Head of caudate nucleus (tissue), 42 donors: ENCODE data around the gene FXYD1.
A peak's percentile ranks its signal among the peaks of the same experiment; 100 is the strongest.

Experiments used
- DNase-seq, 42 donors: peaks; one replicate each; pipeline versions ENCODE4 v3.0.0 to v3.0.0-alpha.2; 2020 to 2021; ENCODE audit warnings: mixed read lengths in 7 of 42
- intact Hi-C: fragments of 100-400 bp; cut with DNase I; formaldehyde crosslinking; loops from one replicate; pipeline ENCODE4 v1.15.0; 2022

Gene FXYD1

DNA sequence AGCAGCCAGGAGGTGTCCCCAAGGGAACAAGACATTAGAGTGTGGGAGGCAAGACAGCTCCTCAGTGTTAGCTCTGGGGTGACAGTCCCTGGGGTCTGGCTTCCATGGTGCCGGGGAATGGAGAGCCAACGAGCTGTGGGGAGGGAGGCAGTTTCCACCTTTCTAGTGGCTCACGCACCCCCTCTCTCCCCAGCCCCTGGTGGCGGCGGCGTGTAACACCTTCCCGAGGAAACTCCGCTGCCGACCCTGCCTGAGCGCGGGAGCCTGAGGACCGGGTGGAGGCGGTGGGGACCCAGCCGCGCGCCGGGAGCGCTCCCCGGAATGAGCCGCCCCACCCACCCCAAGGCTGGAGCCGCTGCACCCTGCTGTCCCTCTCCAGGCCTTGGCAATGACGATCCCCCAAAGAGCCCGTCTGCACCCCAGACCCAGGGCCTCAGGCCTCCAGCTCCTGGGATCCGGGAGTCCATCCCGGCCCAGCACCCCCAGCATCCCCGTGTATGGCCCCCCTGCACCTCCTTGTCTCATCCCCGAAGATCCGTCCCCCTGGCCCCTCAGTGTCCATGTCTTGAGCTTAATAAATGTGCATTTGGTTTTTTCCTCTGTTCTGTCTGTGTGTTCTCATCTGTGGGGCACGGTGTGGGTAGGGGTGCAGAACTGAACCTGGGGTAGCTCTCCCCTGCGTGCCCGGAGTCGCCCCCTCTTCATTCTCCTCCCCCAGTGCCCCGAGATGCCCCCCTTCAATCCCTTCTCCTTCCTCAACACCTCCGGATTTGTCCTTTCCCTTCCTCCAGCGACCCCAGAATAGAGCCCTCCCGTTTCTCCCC is 15.3 kb downstream of the FXYD1 start:
- no peak for DNase-seq
- intact Hi-C loops: no loop called here

DNA sequence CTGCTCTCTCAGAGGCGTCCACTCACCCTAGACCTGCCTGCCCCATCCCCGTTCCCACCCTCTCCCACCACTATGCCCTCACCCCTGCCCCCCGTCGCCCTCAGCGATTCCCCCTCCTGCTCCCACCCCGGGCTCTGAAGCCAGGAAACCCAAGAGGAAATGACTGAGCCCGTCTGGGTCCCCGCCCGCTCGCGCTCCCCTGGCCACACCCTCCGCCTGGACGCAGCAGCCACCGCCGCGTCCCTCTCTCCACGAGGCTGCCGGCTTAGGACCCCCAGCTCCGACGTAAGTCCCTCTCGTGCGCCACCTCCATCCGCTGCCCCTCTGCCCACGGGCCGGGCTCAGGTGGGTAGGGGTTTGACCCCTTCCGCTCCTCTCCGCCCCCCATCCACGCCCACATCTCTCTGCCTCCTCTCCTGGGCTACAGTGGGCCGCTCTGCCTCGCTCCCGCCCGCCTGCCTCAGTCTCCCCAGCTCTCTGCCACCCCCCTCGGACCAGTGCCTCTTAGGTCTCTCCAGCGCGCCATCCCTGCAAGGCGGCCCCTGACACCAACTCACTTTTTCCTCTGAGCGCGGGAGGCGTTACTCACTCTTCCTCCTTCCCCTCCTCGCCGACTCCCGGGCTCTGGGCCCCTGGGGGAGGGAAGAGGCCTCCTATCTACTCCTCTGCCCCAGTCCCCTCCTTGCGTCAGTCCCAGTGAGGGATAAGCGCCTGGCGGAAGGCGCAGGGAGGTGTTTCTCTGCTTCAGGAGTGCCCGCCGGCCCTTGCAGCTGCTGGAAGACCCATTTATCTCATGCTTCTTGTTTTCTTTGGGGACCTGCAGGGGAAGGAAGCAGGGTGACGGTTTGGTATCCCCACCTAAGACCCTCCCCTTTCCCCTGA is 16.1 kb downstream of the FXYD1 start, which contains the start of gene FXYD5:
Gene FXYD5, plus strand, starts transcription at position 211 of the 882 bp plus-strand sequence. CDS start 816 bp downstream, outside the sequence.
- DNase-seq: peak in 8 of 42 donors; percentile 11 to 63 (median 26)
- intact Hi-C loops: no loop called here

DNA sequence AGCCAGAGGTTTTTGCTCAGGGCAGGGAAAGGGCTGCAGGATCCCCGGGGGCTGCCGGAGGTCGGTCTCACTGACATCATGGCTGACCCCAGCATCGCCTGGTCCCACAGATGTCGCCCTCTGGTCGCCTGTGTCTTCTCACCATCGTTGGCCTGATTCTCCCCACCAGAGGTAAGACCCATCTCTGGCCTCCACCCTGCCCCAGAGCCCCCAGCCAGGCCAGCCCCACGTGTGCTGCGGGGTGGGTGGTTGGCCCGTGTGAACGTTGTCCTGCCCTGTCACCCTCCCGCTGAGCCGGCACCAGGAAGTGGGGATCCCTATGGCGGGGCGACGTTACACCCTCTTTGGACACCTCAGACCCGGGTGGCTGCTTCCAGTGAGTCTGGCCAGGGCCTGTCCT is 16.8 kb downstream of the FXYD1 start:
- intact Hi-C loops: no loop called here
- DNase-seq: no peak

DNA sequence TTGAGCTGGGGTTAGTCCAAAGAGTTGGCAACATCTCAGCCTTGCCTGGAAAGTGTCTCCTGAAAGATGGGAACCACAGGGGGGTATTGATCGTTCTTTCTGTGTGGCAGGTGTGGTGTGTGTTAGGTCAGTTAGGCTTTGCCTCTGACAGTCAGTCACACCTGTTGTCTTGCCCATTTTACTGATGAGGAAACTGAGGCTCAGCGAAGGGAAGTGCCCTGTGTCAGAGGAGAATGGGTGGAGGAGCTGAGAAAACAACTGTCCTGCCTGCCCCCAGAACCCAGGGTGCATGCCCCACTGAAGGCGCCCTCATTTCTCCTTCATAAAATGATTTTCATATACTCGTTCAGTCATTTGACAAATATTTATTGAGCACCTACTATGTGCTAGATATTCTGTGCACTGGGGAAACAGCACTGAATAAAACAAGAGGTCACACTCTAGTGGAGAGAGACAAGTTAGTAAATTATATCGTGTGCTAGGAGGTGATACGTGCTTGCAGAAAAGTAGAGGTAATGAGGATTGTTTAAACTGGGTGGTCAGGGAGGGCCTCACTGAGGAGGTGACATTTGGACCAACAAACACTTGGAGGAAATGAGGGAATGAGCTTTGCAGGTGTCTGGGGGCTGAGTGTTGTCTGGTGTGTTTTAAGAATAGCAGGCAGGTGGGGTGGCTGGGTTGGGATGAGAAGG is 17.5 kb downstream of the FXYD1 start:
- DNase-seq: no peak
- intact Hi-C loops: no loop called here

DNA sequence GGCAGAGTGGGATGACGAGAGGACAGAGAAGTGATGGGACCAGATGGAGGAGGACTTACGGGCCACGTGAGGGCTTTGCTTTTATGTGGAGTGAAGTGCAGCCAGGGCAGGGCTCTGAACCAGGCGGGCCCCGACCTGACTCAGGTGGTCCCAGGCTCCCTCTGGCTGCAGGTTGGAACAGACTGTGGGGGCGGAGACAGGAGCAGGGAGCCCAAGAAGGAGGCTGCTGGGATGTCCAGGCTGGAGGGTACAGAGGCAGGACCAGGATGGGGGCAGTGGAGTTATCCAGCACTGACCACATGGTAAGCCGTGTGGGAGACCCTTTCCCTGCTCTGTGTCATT is 18.0 kb downstream of the FXYD1 start:
- intact Hi-C loops: no loop called here
- no peak for DNase-seq

DNA sequence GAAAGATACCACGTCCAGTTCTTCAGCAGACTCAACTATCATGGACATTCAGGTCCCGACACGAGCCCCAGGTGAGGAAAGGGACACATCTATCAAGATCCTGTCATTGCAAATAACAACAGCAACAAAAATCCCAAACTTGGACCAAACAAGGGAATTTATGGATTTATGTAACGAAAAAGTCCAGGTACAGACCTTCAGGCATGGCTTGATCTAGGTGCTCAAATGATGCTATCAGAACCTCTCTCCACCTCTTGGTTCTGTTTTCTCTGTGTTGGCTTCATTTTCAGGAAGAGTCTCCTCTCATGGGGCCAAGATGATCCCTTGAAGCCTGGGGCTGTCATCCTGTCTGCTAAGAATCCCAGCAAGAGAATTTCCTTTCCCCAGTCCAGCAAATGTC is 18.8 kb downstream of the FXYD1 start:
- intact Hi-C loops: no loop called here
- DNase-seq: no peak

DNA sequence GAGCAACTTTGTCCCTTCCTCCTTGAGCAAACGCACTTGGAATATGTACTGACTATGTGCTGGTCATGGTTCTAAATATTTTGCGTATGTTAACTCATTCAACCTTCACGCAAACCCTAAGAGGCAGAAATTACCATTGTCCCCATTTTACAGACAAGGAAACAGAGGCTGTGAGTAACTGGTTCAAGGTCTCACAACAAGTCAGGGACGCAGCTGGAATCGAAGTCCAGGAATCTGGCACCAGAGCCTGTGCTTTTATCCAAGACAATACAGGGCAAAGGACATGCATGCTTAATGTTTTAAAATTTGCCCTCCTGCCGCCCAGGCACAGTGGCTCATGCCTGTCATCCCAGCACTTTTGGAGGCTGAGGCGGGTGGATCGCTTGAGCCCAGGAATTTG is 21.0 kb downstream of the FXYD1 start:
- intact Hi-C loops: no loop called here
- DNase-seq: no peak

DNA sequence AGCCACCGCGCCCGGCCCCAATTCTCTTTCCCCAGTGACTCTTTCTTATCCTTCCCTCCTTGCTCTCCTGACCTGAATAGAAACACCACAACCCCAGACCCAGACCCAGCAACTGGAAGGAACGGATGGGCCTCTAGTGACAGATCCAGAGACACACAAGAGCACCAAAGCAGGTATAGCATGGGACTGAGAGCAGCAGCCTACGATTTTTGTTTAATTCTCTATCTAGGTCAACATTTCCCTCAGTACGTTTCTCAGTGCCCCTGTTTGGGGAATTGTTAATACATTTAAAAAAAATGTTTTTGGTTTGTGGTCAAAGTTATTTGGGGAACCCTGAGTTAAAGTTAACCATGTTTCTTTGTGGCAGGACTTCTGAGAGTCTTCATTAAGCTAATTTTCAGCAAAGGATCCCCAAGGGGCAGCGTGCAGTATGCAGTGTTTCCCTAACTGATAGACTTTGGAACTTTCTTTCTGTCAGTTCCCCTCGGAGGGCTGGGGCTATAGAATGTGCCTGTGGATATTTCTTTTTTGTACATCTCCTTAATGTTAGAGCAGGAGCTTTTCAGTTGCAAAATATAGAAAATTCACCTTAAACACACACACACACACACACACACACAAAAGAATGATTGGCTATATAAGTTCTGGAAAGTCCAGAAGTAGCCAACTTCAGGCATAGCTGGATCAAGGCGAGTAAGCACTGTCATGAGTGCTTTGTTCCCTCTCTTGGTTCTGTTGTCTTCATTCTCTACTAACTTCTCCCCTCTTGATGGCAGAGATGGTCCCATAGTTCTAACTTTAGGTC is 22.2 kb downstream of the FXYD1 start:
- intact Hi-C loops: no loop called here
- no peak for DNase-seq

DNA sequence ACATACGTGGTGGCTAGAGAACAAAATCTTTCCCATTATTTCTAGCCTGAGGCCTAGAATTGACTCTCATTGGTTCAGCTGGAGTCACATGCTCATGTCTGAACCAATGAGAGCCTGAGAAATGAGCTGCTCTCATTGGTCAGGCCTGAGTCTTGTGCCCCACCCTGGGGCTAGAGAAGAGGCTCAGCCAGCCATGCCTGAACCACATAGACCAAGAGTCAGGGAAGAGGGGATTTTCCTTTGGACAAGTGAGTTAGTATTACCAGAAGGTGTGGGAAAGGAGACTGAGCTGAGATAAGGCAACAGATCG is 22.8 kb downstream of the FXYD1 start:
- intact Hi-C loops: no loop called here
- DNase-seq: no peak

DNA sequence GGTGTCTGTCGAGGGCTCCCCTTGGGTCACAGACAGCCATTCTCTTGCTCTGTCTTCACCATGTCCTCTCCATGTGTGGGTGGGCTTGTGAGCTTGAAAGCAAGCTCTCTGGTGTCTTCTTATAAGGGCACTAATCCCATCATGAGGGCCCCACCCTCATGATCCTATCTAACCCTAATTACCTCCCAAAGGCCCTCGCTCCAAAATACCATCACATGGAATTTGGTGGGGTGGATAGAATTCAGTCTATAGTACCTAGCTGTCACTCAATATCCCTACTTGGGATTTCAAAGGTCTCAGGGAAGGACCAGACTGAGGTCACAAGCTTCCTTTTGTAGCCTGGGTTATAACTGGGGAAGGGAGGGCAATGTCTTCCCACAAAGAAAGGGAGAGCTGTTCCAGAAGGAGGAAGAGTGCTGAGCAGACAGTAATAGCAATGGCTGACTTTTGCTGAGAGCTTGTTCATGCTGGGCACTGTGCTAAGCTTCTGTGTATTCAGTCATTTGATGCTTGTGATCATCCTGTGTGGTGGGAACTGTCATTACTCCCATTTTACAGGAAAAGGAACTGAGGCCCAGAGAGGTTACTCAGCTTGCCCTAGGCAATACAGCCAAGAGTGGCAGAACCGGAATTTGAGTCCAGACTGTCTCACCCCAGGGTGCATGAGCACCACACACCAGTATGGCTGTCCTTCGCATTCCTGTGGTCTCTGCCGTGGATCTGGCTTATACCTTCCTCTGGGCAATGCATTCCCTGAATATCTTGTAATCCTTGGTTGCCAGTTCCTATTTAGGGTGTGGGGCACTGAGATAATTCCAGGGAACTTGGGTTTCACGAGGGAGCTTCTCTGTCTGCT is 24.1 kb downstream of the FXYD1 start:
- intact Hi-C loops: no loop called here
- no peak for DNase-seq

DNA sequence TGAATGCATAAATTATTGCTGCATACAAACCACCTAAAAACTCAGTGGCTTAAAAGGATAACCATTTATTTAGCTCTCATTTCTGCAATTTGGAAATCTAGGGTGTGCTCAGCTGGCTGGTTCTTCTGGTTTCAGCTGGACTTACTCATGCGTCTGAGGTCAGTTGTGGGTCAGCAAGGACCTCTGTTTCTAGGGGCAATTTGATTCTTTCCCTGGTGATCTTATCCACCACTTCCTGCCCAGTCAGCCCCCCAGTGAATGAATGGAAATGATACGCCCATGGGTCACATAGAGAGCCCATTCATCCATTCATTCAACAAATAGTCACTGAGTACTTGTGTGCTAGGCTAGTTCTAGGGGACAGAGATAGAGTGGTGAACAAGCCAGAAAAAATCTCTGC is 25.8 kb downstream of the FXYD1 start:
- intact Hi-C loops: no loop called here

DNA sequence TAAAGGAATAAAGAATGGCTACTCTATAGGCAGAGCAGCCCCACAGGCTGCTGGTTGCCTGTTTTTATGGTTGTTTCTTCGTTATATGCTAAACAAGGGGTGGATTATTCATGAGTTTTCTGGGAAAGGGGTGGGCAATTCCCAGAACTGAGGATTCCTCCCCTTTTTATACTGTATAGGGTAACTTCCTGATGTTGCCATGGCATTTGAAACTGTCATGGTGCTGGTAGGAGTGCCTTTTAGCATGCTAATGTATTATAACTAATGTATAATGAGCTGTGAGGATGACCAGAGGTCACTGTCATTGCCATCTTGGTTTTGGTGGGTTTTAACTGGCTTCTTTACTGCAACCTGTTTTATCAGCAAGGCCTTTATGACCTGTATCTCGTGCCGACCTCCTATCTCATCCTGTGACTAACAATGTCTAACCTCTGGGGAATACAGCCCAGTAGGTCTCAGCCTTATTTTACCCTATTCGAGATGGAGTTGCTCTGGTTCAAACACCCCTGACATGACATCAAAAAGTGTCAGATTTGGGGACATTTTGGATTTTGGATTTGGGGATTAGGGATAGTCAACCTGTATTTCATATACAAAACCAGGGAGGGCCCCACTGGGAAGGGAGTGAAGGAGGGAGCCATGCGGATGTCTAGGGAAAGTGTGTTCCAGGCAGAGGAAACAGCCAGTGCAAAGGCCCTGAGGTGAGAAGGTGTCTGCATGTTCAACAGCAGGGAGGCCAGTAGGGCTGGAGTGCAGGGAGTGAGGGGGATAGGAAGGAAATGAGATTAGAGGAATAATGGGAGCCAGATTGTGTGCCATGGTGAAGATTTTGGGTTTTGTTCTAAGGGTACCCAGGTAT is 26.8 kb downstream of the FXYD1 start:
- intact Hi-C loops: no loop called here
- no peak for DNase-seq

More for the DNA sequence above, 25.8 kb downstream of the FXYD1 start:
- no peak for DNase-seq

DNA sequence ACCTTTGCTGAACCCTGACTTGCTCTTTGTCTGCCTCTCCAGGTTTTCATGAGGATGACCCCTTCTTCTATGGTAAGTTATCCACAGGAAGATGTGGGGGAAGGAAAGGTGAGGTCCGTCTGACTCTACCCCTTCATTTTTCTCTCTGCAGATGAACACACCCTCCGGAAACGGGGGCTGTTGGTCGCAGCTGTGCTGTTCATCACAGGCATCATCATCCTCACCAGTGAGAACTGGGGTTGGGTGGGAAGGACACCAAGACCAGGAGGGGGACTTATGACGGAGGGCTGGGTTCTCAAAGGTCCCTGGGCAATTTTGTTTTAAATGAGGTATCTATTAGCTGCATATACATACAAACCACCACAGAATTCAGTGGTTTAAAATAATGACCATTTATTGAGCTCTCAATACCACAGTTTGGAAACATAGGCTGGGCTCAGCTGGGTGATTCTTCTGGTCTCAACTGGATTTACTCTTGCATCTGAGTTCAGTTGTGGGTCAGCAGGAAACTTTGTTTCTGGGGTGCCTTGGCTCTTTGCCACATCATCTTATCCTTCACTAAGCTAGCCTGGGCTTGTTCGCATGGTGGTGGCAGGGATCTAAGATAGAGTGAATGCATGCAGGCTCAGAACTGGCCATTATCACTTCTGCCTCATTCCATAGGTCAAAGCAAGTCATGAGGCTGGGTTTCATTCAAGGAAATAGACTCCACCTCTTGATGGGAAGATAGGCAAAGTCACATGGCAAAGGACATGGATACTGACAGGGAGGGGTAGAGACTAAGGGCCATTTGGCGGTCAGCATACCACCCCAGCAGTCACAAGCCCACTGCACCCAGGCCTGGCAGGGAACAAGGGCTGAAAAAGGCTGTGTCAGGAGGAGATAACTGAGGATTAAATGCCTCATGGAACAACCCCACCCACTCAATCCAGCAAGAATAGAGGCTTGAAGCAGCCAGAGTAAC is 27.8 kb downstream of the FXYD1 start:
- intact Hi-C loops: no loop called here
- no peak for DNase-seq

DNA sequence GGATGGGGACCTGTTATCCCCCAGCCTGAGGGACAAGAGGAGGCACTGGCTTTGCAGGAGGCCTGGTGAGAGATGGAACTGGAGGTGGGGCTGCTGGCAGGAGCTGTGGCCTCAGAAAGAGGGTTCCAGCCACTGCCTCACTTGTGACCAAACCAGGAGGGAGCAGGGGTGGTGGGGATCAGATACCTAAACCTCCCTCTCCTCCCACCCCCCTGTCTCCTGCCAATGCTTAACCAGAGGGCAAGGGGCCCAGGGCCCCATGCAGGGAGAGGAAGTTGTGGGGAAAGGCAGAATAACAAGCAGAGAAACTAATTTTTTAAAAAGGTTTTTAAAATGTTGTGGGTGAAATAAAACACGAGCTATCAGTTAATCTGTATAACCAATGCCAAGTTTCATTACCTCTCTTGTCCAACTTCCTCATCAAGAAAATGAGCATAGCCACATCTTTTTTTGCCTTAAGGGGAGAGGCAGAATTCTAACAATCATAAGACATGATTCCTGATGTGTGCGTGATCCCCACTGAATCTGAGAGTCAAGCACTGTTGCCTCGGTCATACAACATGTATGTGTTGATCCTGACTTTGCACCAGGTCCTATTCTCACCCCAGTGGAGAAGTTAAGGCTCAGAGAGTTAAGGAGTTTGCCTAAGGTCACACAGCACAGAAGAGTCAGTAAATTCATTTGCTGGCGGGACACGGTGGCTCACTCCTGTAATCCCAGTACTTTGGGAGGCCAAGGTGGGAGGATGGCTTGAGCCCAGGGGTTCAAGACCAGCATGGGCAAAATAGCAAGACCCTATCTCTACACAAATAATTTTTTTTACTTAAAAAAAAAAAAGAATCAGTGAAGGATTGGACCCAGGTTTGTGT is 28.9 kb downstream of the FXYD1 start:
- DNase-seq: no peak
- intact Hi-C loops: no loop called here

DNA sequence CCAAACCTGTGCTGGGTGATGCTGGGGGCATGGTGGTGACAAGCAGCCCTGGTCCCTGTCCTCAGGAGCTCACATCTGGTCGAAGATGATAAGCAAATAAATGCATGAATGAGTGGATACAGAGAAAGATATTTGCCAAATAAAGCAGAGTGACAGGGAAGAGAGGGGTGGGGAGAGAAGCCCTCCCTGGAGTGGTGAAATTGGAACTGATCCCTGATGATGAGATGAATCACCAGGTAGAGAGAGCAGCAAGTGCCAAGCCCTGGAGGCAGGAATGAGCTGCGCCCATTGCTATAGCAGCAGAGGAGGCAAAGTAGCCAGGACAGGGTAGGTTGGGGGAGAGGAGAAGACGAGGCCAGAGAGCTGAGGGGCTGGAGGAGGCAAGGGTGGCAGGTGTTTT is 29.6 kb downstream of the FXYD1 start:
- DNase-seq: no peak
- intact Hi-C loops: no loop called here
